GM18505 (cell line): ENCODE data around the gene AKAP8.
A peak's percentile ranks its signal among the peaks of the same experiment; 100 is the strongest.
"Not testable (repeated sequence)": the region's sequence is repeated elsewhere in the genome, so short reads cannot be mapped to it uniquely, and the experiment has no call there.

Experiments used
- ATAC-seq: cut with Tn5 transposase; IDR thresholded peaks from one replicate; pipeline ENCODE4 v1.9.1; 2021; ENCODE audit not compliant: unreplicated experiment
- POLR2A ChIP-seq: IDR thresholded peaks from 4 replicates; pipeline ENCODE4 v1.6.1; 2011; ENCODE audit warnings: borderline replicate concordance; ENCODE audit not compliant: insufficient read depth, insufficient read length; ENCODE audit errors: extremely low read depth

Gene AKAP8

GRCh38 chr19:15358918-15359317 is 20.7 kb downstream of the AKAP8 start:
- TF ChIP-seq POLR2A: no peak
- ATAC-seq: no peak

GRCh38 chr19:15357906-15358305 is 21.7 kb downstream of the AKAP8 start:
- TF ChIP-seq POLR2A: no peak
- no peak for ATAC-seq

- no peak for ATAC-seq
- TF ChIP-seq POLR2A: no peak
These were observed 24.9 kb downstream of the AKAP8 start for GRCh38 chr19:15354566-15355296.

- no peak for ATAC-seq
- no peak for TF ChIP-seq POLR2A
These were observed 25.7 kb downstream of the AKAP8 start for GRCh38 chr19:15353908-15354307.

- not testable (repeated sequence) for ATAC-seq
These were observed 27.1 kb downstream of the AKAP8 start for GRCh38 chr19:15352535-15352934.

- ATAC-seq: not testable (repeated sequence)
These were observed 38.3 kb downstream of the AKAP8 start for GRCh38 chr19:15341328-15341727.

GRCh38 chr19:15340086-15340485 is 39.5 kb downstream of the AKAP8 start:
- TF ChIP-seq POLR2A: no peak
- ATAC-seq: no peak

- TF ChIP-seq POLR2A: no peak
- no peak for ATAC-seq
These were observed 42.4 kb downstream of the AKAP8 start for GRCh38 chr19:15337202-15337601.

GRCh38 chr19:15335992-15336391 is 43.6 kb downstream of the AKAP8 start:
- ATAC-seq: not testable (repeated sequence)

- ATAC-seq: peak; percentile 46
- peak; percentile 69 for TF ChIP-seq POLR2A
These were observed 47.1 kb downstream of the AKAP8 start, which contains the start of gene BRD4 for GRCh38 chr19:15332311-15332996. TSS of gene BRD4 (minus strand) at chr19:15332539. CDS start at chr19:15273099, 59,440 bp downstream.

- TF ChIP-seq POLR2A: no peak
- ATAC-seq: peak; percentile 28
These were observed 47.9 kb downstream of the AKAP8 start for GRCh38 chr19:15331419-15332310.

- ATAC-seq: no peak
- no peak for TF ChIP-seq POLR2A
These were observed 48.7 kb downstream of the AKAP8 start for GRCh38 chr19:15330801-15331418.

GRCh38 chr19:15328312-15328711 is 51.3 kb downstream of the AKAP8 start:
- TF ChIP-seq POLR2A: no peak
- ATAC-seq: no peak
